Bronchial epithelial cell (primary cell): ENCODE results near the gene NAA10. TPM values are rescaled to one million over a fixed set of nuclear protein-coding genes. Genes with fewer than 3 reads are reported as not detected.

Experiments used
- DNase-seq: peaks from one replicate; pipeline ENCODE4 v3.0.0-alpha.2; 2010; ENCODE audit warnings: low read depth
- FAIRE-seq: peaks from 2 replicates; lab custom pipeline; 2011; peaks lifted over from hg19 to GRCh38; lab: Jason Lieb, UNC
- H3K27me3 ChIP-seq: 2 replicates; pipeline ENCODE4 v1.5.1; 2011; ENCODE audit warnings: low read length; ENCODE audit not compliant: control insufficient read depth, insufficient read depth
- H3K36me3 ChIP-seq: 2 replicates; pipeline ENCODE4 v1.5.1; 2011; ENCODE audit warnings: low read length; ENCODE audit not compliant: control insufficient read depth, insufficient read depth
- H3K4me3 ChIP-seq: 2 replicates; pipeline ENCODE4 v1.5.1; 2011; ENCODE audit warnings: mild to moderate bottlenecking, low read depth, low read length, control low read depth
- CTCF ChIP-seq: IDR thresholded peaks from 2 replicates; pipeline ENCODE4 v1.5.1; 2011; ENCODE audit warnings: mild to moderate bottlenecking, moderate library complexity, low read length, control low read depth, inconsistent platforms; ENCODE audit not compliant: insufficient read depth, severe bottlenecking
- total RNA-seq: library from RNA; depleted of rRNA; stranded (reverse); fragments of >200 nt; gene quantifications from 2 replicates; pipeline ENCODE4 v1.2.1, GENCODE V29; 2014

NAA10 gene
- total RNA-seq, 1 donor from 2014 or later, result 56.9 TPM

DNA sequence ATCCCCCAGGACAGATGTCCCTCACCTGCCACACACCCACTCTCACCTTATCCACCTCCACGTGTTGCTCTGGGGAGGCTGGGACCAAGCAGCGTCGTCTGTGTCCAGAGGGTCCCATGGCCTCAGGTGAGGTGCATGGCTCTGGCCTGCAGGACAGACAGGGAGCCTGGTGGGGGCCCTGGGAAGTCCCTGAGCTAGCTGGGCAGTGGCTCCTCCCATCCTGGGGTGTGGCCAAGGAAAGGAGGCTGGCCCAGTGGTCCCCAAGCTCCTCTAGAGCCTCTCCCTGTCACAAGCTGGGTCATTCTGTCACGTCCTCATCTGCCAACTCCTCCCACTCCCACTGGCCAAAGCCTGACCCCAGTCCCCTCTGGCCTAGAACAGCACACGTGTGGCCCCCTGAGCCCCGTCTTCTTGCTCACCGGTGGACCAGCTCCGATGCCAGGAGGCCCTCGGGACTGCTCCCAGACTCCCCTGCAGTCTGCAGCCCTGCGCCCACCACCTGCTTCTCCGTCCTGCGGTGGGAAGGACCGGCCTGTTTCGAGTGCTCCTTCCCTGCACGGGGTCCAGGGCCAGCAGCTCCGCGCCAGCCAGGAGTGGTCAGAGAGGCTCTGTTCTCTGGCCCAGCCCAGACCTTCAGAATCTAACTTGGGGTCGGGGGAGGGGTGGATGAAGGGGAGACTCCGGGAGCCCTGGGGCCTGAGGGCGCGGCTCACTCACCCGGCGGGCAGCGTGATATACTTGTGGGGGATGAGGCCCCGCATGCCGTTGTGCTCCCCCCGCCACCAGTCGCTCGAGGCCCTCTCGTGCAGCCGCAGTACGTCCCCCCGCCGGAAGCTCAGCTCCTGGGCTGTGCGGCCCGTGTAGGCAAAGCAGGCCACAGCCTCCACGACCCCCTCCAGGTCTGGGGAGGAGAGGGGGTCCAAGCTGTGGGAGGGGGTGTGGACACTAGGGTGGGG is 25.5 kb downstream of the NAA10 start:
- TF ChIP-seq CTCF, result no peak
- Histone ChIP-seq H3K4me3 (no peak overlapping the region), H3K27me3 (no peaks in the 10 kb centered on the region), H3K36me3 (no peaks in the 10 kb centered on the region)
- DNase-seq (no peak), FAIRE-seq (no peak)

GRCh38 chrX:153908219-153908860 is 26.5 kb downstream of the NAA10 start:
- Histone ChIP-seq H3K36me3 (no peaks in the 10 kb centered on the region), H3K4me3 (no peak overlapping the region), H3K27me3 (no peaks in the 10 kb centered on the region)
- DNase-seq, result no peak
- no peak for TF ChIP-seq CTCF
- no peak for FAIRE-seq

- Histone ChIP-seq H3K27me3 (no peaks in the 10 kb centered on the region), H3K4me3 (no peak overlapping the region), H3K36me3 (no peaks in the 10 kb centered on the region)
- TF ChIP-seq CTCF, result no peak
- DNase-seq (no peak), FAIRE-seq (no peak)
Measured at GRCh38 chrX:153907456-153907855, 27.4 kb downstream of the NAA10 start.

- FAIRE-seq, result no peak
- no peaks in the 10 kb centered on the region for H3K27me3 ChIP-seq
- H3K4me3 ChIP-seq, result no peak overlapping the region
- H3K36me3 ChIP-seq, result no peaks in the 10 kb centered on the region
- no peak for TF ChIP-seq CTCF
- no peak for DNase-seq
Measured at GRCh38 chrX:153906126-153906917, 28.5 kb downstream of the NAA10 start.

DNA sequence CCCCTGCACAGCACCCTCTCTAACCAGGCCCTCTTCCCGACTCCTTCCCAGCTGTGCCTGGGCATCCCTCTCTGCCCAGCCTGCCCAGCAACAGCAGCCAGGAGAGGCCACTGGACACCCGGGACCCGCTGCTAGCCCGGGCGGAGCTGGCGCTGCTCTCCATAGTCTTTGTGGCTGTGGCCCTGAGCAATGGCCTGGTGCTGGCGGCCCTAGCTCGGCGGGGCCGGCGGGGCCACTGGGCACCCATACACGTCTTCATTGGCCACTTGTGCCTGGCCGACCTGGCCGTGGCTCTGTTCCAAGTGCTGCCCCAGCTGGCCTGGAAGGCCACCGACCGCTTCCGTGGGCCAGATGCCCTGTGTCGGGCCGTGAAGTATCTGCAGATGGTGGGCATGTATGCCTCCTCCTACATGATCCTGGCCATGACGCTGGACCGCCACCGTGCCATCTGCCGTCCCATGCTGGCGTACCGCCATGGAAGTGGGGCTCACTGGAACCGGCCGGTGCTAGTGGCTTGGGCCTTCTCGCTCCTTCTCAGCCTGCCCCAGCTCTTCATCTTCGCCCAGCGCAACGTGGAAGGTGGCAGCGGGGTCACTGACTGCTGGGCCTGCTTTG is 29.2 kb downstream of the NAA10 start:
- TF ChIP-seq CTCF, result no peak
- no peak overlapping the region for H3K4me3 ChIP-seq
- H3K27me3 ChIP-seq, result no peaks in the 10 kb centered on the region
- DNase-seq (no peak), FAIRE-seq (no peak)
- no peaks in the 10 kb centered on the region for H3K36me3 ChIP-seq
